Activated naive CD4-positive, alpha-beta T cell treated with anti-CD3 and anti-CD28 coated beads, Interleukin-2, amount 50 U/mL, for 24 hours (primary cell): ENCODE results near the gene IGF1R.
A peak's percentile ranks its signal among the peaks of the same experiment; 100 is the strongest.

Experiments used
- H3K27ac Mint-ChIP-seq: one replicate; pipeline ENCODE4 v1.8.0; 2021; ENCODE audit warnings: mild to moderate bottlenecking, mixed read lengths
- H3K27me3 Mint-ChIP-seq: one replicate; pipeline ENCODE4 v1.8.0; 2021; ENCODE audit warnings: mixed read lengths
- H3K36me3 Mint-ChIP-seq: one replicate; pipeline ENCODE4 v1.8.0; 2021; ENCODE audit warnings: mixed read lengths
- H3K4me1 Mint-ChIP-seq: one replicate; pipeline ENCODE4 v1.8.0; 2021; ENCODE audit warnings: mixed read lengths
- H3K4me3 Mint-ChIP-seq: one replicate; pipeline ENCODE4 v1.8.0; 2021; ENCODE audit warnings: mild to moderate bottlenecking, mixed read lengths
- H3K9me3 Mint-ChIP-seq: one replicate; pipeline ENCODE4 v1.8.0; 2021; ENCODE audit warnings: mixed read lengths

Gene IGF1R

DNA sequence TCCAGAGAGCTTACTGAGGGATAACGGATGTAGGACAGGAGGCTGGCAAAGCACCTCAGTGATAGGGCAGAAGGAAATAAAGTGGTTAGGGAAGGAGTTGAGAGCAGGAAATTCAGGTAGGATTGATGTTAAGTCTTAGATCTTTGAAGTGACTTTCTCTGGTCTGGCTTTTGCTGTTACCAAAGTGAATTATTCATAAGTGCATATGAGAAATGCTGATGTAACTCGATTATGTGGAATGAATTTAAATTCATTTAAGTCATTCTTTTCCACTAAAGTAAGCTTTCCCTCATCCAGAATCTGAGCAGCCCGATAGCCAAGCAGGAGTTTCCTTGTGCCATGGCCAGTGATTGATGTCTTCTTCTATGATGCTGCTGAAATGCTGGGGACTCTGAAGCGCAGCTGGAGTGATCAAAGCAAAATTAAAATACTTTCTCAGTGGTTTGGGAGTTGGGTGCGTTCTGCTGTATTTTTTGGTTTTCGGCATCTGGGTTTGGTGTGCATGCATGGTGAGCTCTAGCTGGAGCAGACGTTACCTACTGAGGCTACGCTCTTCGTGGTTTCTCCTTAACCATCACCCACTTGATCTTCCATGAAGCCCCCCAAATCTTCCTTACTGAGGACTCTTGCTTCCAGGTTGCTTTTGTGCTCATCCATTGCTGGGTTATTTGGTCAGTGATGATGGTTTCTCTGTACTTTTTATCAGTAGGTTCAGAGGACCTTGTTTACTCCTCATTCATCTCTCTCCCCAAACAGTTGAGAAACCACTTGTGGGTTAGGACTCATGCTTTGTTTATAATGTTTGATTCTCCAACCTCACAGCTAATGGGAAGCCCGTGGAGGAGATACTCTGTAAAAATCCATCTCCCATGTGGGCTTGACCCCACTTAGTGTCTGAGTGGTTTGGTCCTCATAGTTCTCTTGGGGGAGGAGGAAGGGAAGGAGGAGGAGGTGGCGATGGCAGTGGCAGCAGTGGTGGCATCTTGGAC lies 72.5 kb downstream of the IGF1R start:
- Mint-ChIP-seq H3K4me1 (peaks cover 92% of the 10 kb centered on the region), H3K4me3 (peak overlapping the region; percentile 23), H3K9me3 (no peaks in the 10 kb centered on the region), H3K27ac (peak overlapping the region; percentile 19), H3K36me3 (peaks cover 3% of the 10 kb centered on the region), H3K27me3 (no peaks in the 10 kb centered on the region)

DNA sequence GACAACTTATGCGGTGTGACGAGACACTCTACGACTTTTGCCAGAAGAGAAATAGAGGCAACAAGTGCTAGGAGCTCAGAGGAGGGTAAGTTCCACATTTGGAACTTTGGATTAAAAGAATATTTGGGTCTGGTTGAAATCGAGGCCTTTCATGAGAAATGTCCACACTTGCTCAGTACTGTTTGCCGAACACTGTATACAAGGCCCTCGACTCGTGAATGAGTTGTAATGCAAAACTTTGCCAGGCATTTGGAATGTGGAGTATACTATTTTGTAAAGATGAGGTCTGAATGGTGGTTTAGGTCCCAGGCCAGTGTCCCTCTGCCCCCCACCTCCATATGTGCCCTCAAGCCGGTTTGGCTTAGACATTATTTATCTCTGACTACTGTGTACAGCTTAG lies 73.9 kb downstream of the IGF1R start:
- Mint-ChIP-seq H3K4me1 (peaks cover 94% of the 10 kb centered on the region), H3K36me3 (peaks cover 3% of the 10 kb centered on the region), H3K27me3 (no peaks in the 10 kb centered on the region), H3K9me3 (no peaks in the 10 kb centered on the region), H3K4me3 (peak overlapping the region; percentile 20), H3K27ac (peak overlapping the region; percentile 43)

DNA sequence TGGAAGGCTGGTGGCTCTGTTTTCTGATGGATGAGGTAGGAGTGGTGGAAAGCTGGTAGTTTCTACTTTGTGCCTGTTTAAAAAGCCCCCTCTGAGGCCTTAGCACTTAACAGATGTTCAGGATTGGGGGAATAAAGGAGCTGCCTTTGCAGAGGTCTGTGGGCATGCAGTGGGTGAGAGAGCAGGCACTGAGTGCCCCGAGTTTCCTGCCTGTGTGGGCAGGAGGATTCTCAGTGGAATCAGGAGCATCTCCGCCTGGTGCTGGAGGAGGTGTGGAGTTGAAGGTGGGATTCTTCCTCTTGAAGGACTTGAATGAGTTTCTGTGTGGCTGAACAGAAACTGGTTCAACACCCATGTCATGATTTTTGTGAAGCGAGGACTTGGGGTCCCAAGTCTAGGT lies 74.3 kb downstream of the IGF1R start:
- H3K4me1 Mint-ChIP-seq = peaks cover 93% of the 10 kb centered on the region
- H3K9me3 Mint-ChIP-seq = no peaks in the 10 kb centered on the region
- no peaks in the 10 kb centered on the region for H3K27me3 Mint-ChIP-seq
- H3K36me3 Mint-ChIP-seq = peaks cover 3% of the 10 kb centered on the region
- no peak overlapping the region for H3K4me3 Mint-ChIP-seq
- H3K27ac Mint-ChIP-seq = no peak overlapping the region

DNA sequence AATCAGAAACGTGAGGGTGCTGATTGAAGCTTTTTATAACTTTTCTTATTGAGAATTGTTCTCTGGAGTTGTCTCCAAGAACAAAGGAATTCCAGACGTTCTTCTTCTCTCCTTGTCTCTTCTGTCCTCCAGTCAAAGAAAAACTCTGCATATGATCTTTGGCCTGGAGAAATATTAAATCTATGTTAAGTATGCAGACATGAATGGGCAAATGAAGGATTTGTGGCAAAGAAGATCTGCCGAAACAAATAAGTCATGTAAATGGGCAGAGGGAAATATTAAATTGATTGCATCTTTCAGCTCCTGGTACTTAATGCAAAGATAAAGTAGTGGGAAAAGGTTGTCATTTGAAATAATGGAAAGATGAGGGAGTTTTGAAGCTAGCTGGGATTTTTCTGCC lies 74.9 kb downstream of the IGF1R start:
- H3K36me3 Mint-ChIP-seq = peaks cover 3% of the 10 kb centered on the region
- no peak overlapping the region for H3K4me3 Mint-ChIP-seq
- no peaks in the 10 kb centered on the region for H3K27me3 Mint-ChIP-seq
- H3K9me3 Mint-ChIP-seq = no peaks in the 10 kb centered on the region
- H3K4me1 Mint-ChIP-seq = peaks cover 90% of the 10 kb centered on the region
- H3K27ac Mint-ChIP-seq = peak overlapping the region; percentile 21

DNA sequence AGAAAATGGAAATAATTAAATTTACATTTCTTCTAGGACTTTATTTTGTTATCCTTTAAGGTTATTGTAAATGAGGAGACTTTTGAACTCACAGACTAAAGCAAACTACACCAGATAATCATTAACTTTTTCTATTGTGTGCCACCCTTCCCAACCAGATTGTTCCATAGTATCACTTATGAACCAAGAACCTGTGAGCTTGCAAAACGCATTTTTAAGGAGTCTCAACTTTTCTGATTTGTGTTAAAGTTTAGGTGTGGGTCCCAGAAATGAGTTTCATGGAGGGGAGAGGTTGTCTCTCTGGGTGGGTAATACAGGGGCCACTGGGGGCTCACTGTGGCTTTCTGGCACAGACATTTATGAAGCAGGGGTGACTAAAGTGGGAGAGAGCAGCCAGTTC lies 75.7 kb downstream of the IGF1R start:
- Mint-ChIP-seq H3K36me3 (peaks cover 3% of the 10 kb centered on the region), H3K4me3 (no peak overlapping the region), H3K9me3 (no peaks in the 10 kb centered on the region), H3K27me3 (no peaks in the 10 kb centered on the region), H3K4me1 (peaks cover 90% of the 10 kb centered on the region), H3K27ac (no peak overlapping the region)

DNA sequence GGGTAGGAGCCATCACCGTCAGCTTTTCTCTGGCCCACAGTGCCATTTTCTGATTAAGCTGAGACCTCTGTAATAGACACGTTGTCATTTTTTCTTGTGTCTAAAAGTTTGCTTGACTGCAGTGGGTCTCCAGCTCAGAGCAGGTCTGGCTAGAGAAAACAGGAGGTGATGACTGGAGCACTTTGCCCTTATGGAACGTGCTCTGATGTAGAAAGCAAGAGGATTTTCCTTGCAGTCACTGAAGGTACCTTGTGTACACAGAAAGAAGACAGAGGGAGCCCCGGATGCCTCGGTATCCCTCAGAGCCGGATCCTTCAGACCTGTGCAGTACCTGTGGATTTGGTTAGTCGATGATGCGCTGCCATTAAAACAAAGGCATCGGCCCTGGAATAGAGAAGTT lies 76.2 kb downstream of the IGF1R start:
- Mint-ChIP-seq H3K4me1 (peaks cover 90% of the 10 kb centered on the region), H3K36me3 (peaks cover 3% of the 10 kb centered on the region), H3K9me3 (no peaks in the 10 kb centered on the region), H3K4me3 (no peak overlapping the region), H3K27ac (no peak overlapping the region), H3K27me3 (no peaks in the 10 kb centered on the region)

DNA sequence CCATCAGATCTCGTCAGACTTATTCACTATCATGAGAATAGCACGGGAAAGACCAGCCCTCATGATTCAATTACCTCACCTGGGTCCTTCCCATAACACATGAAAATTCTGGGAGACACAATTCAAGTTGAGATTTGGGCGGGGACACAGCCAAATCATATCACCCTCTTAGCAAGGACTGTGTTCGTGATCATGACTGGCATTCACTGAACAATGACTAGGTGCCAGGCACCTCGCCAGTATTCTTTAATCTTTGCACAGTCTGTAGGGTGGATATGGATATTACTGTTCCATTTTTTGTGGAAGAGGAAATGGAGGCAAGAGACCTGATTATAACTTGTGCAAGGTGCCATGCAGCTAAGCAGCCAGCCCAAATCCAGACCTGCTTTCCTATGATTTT lies 77.5 kb downstream of the IGF1R start:
- peak overlapping the region; percentile 9 for H3K27ac Mint-ChIP-seq
- H3K36me3 Mint-ChIP-seq = peaks cover 5% of the 10 kb centered on the region
- H3K27me3 Mint-ChIP-seq = no peaks in the 10 kb centered on the region
- peak overlapping the region; percentile 5 for H3K4me3 Mint-ChIP-seq
- H3K9me3 Mint-ChIP-seq = no peaks in the 10 kb centered on the region
- H3K4me1 Mint-ChIP-seq = peaks cover 86% of the 10 kb centered on the region

DNA sequence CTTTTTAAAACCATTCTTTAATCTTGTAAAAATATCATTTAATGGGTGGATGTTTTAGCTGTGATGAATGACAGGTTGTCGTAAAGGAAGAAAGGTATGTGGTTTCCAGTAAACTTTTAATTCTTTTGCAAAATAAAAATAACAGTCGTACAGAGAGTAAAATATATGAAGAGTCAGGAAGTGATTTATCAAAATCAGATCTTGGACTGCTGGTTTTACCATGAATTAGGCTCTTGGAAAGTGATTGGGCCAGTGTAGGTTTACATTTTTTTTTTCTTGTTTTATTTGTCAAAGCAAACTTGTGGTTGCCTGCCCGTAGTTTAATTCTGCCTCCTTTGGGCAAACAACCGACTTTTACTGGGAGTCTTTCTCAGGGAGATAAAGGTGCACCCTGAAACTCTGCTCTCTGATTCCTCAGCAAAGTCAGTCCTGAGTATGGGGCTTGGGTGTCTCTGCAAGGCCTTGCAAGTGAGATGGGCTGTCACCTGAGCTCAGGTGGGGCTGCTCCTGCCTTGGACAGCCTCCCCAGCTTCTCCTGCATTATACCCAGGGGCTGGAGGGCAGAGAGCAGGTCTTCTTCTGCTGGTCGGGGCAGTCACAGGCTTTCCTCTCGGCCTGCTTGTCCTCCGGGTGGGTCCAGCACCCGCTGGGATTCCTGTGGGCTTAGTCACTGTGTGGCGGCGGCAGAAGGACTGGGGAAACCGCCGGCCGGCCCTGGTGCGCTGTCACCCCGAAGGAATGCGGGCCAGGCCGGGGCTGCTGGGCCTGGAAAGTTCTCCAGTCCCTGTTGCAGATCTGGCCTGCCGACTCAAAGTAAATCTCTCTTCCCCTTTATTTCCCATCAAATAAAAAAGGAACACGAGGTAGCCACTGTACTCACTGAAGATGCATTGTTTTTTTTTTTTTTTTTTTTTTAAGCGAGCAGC lies 79.0 kb downstream of the IGF1R start:
- H3K4me1 Mint-ChIP-seq = peaks cover 71% of the 10 kb centered on the region
- no peak overlapping the region for H3K27ac Mint-ChIP-seq
- no peak overlapping the region for H3K4me3 Mint-ChIP-seq

DNA sequence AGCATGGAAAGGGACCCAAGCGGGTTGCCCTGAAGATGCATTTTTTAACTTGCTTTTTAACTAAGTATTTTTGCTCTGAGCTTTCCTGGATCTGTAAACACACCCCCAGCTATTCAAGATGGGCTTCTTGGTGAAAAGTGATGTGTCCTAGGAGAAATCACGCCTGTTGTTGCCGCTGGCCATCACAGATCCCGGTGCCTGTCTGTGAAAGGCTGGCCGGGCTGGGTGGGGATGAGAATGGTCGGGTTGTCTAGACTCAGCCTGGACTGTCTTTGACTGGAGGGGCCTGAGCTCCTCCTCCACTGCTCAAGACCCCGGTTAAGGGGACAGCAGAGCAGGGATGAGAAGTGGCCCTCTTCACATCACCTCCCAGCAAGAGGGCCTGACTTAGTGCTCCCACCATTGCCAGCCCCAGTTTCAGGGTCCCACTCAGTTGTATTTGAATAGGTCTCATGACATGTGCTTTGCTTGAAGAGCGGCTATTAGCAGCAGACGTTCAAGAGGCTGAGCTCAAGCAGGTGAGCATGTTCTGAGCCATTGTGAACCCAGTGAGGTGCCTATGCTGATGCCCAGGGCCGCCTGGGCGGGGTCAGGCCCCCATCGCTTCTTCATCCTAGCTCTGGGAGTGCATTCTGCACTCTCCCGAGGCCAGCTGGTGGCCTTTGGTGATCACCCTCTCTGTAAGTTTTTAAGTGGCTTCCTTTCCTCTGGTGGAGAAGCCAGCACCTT lies 79.9 kb downstream of the IGF1R start:
- Mint-ChIP-seq H3K4me1 (peaks cover 63% of the 10 kb centered on the region), H3K4me3 (no peak overlapping the region), H3K27ac (no peak overlapping the region), H3K9me3 (no peaks in the 10 kb centered on the region), H3K27me3 (no peaks in the 10 kb centered on the region), H3K36me3 (peaks cover 5% of the 10 kb centered on the region)

More for the DNA sequence above, 79.0 kb downstream of the IGF1R start:
- no peaks in the 10 kb centered on the region for H3K27me3 Mint-ChIP-seq
- H3K36me3 Mint-ChIP-seq = peaks cover 5% of the 10 kb centered on the region
- H3K9me3 Mint-ChIP-seq = no peaks in the 10 kb centered on the region

DNA sequence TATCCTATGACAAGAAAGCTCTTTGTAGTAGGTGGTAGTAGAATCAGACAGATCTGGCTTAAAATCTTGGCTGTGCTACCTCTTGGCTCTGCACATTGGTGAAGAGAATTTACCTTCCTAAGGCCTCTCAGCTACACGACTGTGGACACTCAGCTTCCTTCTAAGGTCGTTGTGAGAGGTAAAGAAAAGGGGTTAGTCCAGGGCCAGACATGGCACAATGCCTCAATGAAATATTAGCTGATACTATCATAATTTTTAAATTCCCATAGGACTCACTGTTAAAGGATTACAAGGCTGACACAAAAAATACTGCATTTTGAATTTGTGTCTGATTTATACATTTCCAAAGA lies 80.4 kb downstream of the IGF1R start:
- no peaks in the 10 kb centered on the region for H3K9me3 Mint-ChIP-seq
- H3K27me3 Mint-ChIP-seq = no peaks in the 10 kb centered on the region
- peaks cover 57% of the 10 kb centered on the region for H3K4me1 Mint-ChIP-seq
- H3K36me3 Mint-ChIP-seq = peaks cover 5% of the 10 kb centered on the region
- no peak overlapping the region for H3K27ac Mint-ChIP-seq
- H3K4me3 Mint-ChIP-seq = no peak overlapping the region

DNA sequence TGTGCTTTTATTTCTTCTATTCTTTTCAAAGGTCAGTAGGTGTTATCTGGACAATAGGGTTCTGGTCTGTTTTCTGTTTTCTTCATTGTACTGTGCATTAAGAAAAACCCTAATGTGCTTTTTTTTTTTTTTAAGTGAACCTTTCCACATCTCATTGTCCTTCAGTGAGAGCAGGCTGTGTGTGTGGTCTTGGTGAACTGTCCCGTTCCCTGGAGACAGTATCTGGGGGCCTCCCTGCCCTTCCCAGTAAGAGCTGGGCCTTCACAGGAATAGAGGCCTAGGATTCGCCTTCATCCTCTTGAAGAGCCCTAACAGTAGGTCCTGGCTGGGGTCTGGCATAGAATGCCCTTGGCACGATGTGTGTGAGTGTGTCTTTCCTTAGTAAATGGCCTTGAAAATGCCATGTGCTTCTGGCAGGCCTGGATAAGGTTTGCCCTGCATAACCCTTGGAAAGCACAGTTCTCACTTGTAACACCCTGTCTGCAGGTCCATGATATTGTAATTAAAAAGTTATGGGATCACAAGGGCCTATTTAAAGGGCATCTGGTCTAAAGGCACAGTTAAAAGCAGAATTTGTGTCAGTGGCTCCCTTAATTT lies 81.2 kb downstream of the IGF1R start:
- Mint-ChIP-seq H3K27ac (peak overlapping the region; percentile 32), H3K4me1 (peaks cover 50% of the 10 kb centered on the region), H3K36me3 (peaks cover 5% of the 10 kb centered on the region), H3K4me3 (no peak overlapping the region), H3K27me3 (no peaks in the 10 kb centered on the region), H3K9me3 (no peaks in the 10 kb centered on the region)

DNA sequence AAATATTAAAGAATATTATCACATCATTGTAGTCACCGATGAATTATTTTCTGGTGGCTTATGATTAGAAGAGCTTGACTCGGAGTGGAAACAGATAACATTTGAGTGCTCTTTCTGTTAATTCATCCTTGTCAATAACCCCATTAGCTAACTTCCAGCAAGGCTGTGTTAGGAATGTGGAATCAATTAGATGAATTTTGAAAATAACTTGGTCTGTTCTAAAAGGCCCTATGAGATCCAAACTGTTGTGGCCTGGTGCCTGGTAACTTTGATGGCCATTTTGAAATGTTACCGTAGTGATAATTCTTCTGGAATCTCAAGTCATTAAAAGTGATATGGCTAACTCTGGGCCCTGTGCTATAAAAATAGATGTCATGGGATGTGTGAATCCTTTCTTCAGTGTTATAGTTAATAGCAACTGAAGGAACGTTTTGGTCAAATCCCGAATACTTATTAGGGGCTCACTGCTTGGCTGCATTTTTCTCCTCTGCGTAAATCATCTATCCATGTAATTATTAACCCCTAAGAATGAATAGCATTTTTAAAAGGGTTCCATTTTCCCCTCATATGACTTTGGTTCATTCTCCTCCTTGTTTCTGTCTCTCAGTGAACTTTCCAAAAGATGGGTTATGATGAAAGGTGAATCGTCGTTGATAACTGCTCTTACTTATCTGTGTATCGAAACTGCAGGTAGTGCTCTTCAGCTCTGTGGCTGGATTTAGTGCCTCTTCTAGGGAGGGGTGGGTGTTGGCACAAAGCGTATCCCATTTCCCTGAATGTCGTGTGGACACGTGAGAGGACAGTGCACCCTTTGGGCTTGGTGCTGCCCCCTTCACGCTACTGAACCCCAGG lies 82.7 kb downstream of the IGF1R start:
- H3K9me3 Mint-ChIP-seq = no peaks in the 10 kb centered on the region
- H3K4me3 Mint-ChIP-seq = no peak overlapping the region
- H3K27ac Mint-ChIP-seq = no peak overlapping the region
- H3K27me3 Mint-ChIP-seq = no peaks in the 10 kb centered on the region
- peaks cover 41% of the 10 kb centered on the region for H3K4me1 Mint-ChIP-seq
- H3K36me3 Mint-ChIP-seq = peaks cover 2% of the 10 kb centered on the region

DNA sequence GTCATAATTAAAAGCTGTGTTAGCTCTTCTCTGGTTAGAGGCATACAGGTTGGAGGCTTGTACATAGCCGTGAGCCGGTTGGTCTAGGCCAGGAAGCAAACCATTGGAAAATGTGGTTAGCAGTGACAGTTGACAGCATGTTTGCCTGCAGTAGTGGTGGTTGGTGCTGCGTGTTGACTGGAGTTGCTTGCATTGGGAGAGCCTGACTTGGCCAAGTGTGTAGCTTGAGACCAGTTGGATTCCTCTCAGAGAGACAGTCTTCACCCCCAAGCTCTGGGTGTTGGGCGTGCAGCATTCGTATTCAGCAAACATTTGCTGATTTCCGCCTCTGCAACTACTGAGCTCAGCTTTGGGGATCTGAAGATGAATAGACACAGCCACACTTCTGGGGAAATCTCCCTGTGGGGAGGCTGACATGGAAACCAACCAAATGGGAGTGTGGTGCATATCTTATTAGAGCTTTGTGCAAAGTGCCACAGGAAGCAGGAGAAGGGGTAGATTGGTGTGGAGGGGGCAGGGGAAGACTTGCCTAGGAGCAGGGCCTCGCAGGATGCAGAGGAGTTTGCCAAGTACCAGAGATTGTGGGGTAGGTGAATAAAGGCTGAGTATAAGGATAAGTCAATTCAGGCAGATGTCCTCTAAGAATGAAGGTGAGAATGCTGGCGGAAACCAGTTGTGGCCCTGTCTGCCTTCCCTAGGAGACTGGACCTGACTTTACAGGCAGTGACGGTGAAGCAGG lies 83.5 kb downstream of the IGF1R start:
- H3K4me1 Mint-ChIP-seq = peaks cover 33% of the 10 kb centered on the region
- no peaks in the 10 kb centered on the region for H3K9me3 Mint-ChIP-seq

DNA sequence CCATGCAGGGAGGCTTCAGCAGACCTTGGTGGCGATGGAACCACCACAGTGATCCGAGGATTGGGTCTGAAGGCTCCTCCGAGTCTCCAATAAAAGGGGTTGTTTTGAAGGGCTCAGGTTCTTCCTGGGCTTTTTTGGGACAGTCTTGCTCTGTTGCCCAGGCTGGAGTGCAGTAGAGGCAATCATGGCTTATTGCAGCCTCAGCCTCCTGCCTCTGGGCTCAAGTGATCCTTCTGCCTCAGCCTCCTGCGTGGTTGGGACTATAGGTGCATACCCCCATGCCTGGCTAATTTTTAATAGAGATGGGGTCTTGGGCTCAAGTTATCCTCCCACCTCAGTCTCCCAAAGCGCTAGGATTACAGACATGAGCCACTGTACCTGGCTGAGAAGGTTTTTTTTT lies 84.8 kb downstream of the IGF1R start:
- H3K27me3 Mint-ChIP-seq = no peaks in the 10 kb centered on the region
- H3K4me1 Mint-ChIP-seq = peaks cover 29% of the 10 kb centered on the region
- H3K27ac Mint-ChIP-seq = no peak overlapping the region
- H3K4me3 Mint-ChIP-seq = no peak overlapping the region
- H3K9me3 Mint-ChIP-seq = no peaks in the 10 kb centered on the region
- peaks cover 2% of the 10 kb centered on the region for H3K36me3 Mint-ChIP-seq

More for the DNA sequence above, 83.5 kb downstream of the IGF1R start:
- no peaks in the 10 kb centered on the region for H3K27me3 Mint-ChIP-seq
- H3K27ac Mint-ChIP-seq = no peak overlapping the region
- no peak overlapping the region for H3K4me3 Mint-ChIP-seq
- H3K36me3 Mint-ChIP-seq = peaks cover 2% of the 10 kb centered on the region
